Heart left ventricle (tissue), 13 donors: ENCODE measurements around the gene PCDHB11.
"Not testable (repeated sequence)": the region's sequence is repeated elsewhere in the genome, so short reads cannot be mapped to it uniquely, and the experiment has no call there.

Experiments
- CTCF ChIP-seq, 12 donors: fragments of 200-600 bp; sonication (generic) in 4 of 12; IDR thresholded peaks; one replicate each; pipeline versions ENCODE4 v1.5.0 to v1.8.0; 2018 to 2022; ENCODE audit warnings: antibody characterized with exemption in 12 of 12, mild to moderate bottlenecking in 5 of 12
- POLR2A ChIP-seq, 2 donors: fragments of 450-650 bp; IDR thresholded peaks; one replicate each; pipeline ENCODE4 v1.6.1; 2017; ENCODE audit warnings: antibody characterized with exemption in 2 of 2, mild to moderate bottlenecking in 2 of 2, moderate library complexity in 2 of 2
- donor health status: ischemic (EF 13 %, LVEDD 7.1; RV severe dilation, severe dysfunction).
- donor health status: DM: no; HTN: yes; CAD: no.
- donor health status: DM: no; HTN: no; CAD: no.
- donor health status: ischemic (EF 25% LVEDD 6.9; RV normal size, moderate dysfunction).
- donor health status: ischemic (EF 25% LVEDD 5.7; RV mildly dilated, moderate dysfunction).
- donor health status: ischemic (EF 35%, LVEDD 5.7; RV mildly dilated, moderate dysfunction).
- donor health status: nonischemic (EF 11% LVEDD 7.7; RV severe dilation, severe dysfunction).
- donor health status: DM: yes; HTN: yes; CAD: no.
- donor health status: PGD.
- donor health status: ischemic (EF 29% LVEDD 5.4; RV normal size, mild dysfunction).
- donor health status: nonischemic (EF 23%, LVEDD 6.1; RV moderate dilation, normal function).

- not testable (repeated sequence) for TF ChIP-seq CTCF, POLR2A (IDR thresholded peaks at IDR 0.05)
Measured at GRCh38 chr5:141152096-141152495, 47.3 kb upstream of the PCDHB11 start.
